Stimulated activated CD8-positive, alpha-beta memory T cell treated with anti-CD3 and anti-CD28 coated beads, Interleukin-2, amount 100 ng/mL, for 1 hour (primary cell): ENCODE data around the gene IL17F.

Source experiments
- DNase-seq, 2 donors: peaks; one replicate each; pipeline ENCODE4 v3.0.0-alpha.2; 2020; ENCODE audit warnings: low read depth in 2 of 2

Gene IL17F

GRCh38 chr6:52244400-52244799 is at the start of gene IL17F:
TSS of gene IL17F (minus strand) at chr6:52244500. CDS start at chr6:52244429, 71 bp downstream.
- DNase-seq: no peak

- DNase-seq: no peak
Measured at GRCh38 chr6:52293067-52293466, 48.8 kb upstream of the IL17F start.

DNA sequence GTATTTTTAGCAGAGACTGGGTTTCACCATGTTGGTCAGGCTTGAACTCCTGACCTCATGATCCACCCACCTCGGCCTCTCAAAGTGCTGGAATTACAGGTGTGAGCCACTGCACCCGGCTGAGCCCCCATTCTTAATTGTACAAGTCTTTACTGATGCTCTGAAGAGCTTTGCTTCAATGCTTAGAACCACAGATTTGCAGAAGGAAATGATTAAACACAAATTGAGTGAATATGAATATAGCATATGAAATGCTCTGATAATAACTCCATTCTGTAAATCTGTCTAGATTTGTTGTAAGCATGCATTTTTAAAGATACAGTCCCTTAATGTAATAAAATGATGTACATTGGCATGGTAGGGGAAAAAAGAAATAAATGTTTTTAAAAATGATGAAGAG is 44.5 kb upstream of the IL17F start:
- DNase-seq: no peak

DNA sequence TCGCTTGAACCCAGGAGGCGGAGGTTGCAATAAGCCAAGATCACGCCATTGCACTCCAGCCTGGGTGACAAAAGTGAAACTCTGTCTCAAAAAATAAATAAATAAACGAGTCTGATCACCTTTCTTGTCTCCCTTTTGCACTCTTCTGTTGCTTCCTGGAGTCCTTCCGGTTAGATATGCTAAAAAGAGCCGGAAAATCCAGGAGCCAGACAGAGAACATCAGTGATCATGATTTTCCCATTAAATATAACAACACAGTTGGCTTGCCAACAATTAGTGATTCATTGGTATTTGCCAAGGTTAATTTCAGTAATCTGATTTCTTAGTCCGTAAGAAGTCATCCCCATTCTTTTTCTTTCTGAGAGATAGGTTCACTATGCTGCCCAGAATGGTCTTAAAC is 43.9 kb upstream of the IL17F start:
- DNase-seq: no peak

DNA sequence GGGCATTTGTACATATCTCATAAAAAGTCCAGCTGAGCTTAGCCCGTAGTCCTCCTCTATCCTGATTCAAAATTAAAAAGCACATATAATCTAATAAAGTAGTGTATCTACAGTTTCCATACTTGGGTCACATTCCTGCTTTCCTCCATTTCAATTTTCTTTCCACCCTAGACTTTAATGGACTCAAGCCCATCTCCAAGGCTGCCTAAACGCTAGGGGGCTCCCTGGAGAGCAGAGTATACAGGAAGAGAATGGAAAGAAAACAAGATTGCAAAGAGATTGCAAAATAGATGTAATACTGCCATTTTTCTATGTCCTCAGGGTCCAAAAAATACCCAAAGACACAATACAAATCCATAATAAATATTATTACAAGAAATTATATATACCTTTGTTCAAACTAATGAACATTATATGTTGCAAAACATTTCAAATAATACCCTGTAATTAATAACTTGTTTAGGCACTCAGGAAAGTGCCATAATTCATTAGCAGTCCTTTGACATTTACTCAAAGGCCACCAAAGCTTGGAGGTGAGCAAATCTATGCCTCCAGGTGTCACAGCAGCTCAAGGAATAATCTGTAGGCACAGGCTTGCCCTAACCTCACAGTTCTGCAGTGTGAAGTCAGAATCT is 42.6 kb upstream of the IL17F start:
- peak in 1 of 2 donors; percentile 26 for DNase-seq

- DNase-seq: no peak
Measured at GRCh38 chr6:52285177-52286068, 41.1 kb upstream of the IL17F start.

- peak; percentile 87 to 89 for DNase-seq
Measured at GRCh38 chr6:52284460-52285176, 40.3 kb upstream of the IL17F start, which contains the start of gene MCM3. TSS of gene MCM3 (minus strand) at chr6:52284742. CDS start at chr6:52284674, 68 bp downstream.

DNA sequence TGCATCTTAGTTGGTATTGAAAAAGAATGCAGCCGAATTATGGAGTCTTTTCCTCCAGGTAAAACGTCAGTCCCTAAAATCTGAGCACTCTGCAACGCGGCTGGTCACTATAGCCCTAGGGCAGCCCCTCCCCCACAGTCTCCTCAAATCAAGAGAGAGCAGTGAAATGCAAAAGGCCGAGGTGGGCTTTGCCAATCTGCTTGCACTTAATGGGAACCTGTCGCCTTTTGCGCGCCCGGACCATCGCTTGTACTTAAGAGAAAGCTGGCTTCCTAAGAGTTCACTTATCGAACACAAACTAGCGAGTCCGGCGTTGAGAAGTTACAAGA is 39.8 kb upstream of the IL17F start:
- no peak for DNase-seq

DNA sequence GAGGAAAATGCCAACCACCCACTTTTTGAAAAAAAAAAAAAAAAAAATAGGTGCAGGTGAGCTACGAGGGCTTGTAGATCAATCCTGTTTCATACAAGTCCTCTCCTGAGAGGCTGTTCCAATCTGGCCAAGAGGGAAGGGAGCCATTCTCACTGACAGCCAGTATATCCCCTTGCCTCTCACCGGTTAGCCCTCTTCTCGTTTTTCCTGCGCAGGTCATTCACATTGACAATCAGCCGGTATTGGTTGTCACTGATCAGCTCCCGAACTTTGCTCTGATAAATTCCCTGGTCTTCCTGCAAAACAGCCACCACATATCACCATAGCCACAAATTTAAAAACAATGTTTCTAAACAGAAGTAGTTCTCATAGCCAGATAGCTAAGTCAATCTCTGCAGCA is 38.8 kb upstream of the IL17F start:
- no peak for DNase-seq

DNA sequence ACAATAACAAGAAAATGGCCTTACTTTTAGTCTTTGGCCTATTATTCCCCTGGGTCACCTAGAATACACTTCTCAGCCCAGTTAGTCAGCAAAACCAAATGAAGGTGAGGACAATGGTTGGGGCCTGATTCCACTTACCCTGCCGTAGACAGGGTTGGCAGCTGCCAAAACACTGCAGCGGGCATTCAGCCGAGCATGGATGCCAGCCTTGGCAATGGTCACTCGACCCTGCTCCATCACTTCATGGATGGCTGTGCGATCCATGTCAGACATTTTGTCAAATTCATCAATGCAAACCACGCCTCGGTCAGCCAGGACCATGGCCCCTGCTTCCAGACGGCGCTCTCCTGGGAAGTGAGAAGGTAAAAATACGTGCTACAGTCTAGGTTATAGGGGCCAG is 31.8 kb upstream of the IL17F start:
- no peak for DNase-seq

DNA sequence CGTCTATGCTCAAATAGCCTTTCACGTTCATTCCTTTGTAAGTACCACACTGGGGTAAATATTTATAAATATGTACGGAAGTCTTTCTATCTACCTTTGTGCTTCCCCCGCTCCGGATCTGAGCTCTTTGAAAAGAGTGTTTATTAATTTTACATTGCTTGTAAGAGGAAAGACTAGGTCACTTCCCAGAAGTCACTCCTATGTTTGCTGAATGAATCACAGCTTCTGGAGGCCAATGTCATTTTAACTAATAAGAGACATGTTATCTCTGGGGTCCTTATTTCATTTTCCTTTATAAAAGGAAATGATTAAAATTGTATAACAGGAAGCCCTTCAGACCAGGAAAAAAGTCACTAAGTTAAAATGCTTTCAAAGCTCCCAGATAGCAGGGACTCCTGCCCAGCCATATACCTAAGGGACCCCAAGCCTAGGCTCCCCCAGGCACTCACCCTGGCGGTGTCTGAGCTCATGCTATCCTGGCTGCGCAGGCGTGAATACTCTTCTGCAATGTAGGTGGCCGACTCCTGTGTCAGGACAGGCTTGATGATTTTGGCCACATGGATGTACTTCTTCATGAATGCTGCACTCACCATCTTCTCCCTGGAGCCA is 27.7 kb upstream of the IL17F start:
- DNase-seq: no peak

GRCh38 chr6:52263709-52264540 is 19.6 kb upstream of the IL17F start:
- DNase-seq: peak; percentile 31 to 49

- no peak for DNase-seq
Measured at GRCh38 chr6:52262620-52263344, 18.5 kb upstream of the IL17F start.

DNA sequence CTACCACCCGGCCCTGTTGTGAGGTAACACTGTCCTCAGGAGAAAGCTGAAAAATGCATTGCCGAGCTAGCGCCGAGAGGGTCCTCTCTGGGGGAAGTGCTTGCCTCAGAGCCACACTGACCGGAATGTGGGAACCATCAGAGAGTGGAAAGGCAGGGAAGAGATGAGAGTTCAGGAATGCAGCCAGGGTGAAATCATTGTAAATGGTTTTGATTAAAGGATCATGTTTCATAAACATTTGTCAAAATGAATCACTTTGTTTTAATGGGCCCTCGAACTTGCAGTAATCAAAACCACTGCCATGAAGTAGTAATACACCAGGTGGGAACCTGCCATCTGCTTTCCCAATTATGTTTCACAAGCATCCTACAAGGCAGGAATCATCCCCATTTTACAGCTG is 16.9 kb upstream of the IL17F start:
- no peak for DNase-seq

DNA sequence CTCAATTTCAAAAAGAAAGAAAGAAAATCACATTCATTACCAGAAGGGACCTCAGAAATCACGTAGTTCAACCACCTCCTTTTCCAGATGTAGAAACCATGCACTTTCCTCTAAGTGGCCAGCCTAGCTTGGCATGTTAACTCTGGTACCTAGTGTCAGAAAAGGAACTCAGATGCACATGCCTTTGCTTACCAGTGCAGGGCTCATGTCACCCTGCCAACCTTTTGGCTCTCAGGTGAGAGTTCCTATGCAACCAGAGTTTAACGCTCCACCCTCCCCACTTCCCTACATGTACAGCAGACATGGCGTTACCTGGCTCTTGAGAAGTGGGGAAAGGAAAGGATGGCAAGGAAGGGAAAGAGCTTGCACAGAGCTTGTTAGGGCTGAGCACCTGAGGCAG is 16.3 kb upstream of the IL17F start:
- DNase-seq: no peak

DNA sequence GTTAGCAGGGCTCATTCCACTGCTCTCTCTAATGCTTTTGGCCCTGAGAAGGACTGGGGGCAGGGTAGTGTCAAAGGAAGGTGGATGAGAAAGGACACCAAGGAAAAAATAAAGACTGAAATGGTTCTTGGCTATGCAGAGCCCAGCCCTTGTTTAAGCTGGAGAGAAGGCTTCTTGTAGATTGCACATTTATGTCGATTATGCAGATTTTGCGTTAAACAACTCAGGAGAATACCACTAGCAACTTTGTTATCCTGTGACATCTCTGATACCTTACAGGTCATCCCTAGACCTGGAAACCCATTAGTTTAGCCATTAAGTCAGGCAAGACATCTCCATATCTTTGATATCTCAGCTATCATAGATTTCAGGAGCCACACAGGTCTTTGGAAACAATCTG is 11.1 kb upstream of the IL17F start:
- no peak for DNase-seq

DNA sequence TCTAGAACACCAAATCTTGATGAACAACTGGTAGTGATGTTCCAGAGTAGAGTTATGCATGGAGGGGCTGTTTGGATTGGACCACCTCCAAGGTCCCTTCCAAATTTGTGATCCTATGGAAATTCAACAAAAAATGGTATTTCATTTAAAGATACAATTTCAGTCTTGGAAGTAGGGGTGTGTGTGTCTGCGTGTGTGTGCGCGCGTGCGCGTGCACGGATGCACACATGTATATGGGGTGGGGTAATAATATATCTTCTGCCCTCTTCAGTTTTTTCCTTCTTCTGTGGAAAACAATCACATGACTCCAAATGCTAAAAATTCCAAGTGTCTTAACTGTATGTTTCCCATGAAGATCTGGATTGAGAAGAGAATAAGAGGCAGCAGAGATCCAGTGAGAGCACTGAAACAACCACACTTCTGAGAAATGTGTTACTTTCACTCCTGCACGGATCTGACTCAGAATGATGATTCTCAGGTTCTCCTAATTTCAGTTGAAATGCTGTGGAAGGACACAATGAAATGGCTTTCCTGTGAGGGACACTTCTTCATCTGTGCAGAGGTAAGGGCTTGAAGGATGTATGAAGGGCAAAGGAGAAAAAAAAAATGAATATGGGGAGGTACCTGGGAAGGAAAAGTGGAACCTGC is 10.6 kb upstream of the IL17F start:
- DNase-seq: no peak

GRCh38 chr6:52253494-52253893 is 9.2 kb upstream of the IL17F start:
- no peak for DNase-seq

DNA sequence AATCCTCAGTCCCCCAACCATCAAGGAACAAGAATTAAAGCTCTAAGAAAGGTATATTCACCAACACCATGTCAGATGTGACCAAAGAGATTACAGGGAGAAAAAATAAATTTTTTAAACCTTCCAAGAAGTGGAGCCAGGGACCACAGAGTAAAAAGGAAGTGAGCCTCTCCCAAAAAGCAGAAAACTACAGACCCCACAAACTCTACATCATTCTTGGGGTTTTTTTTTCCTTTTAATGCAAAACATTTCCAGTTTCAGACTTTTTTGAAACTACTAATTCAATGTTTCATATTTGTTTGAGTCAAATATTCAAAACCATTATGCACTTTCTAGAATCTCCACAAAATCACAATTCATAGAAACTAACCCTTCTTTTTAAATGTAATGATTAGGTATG is 6.8 kb upstream of the IL17F start:
- no peak for DNase-seq

DNA sequence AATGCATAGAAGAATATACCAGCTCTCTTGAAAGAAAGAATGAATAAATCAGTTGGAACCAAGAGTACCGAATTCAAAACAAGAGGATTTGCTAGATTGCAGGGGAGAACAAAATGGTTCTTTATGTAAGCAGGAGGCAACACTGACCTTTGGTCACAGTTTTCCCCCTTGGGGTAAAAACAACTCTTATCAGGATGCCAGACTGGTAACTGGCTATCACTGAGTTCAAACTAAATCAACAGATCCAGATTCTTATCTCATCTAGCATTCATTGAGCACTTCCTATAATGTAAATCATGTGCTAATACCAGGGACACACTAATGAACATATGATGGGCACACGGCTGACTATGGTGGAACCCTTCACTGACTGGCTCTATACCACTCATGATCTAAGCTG is 4.8 kb upstream of the IL17F start:
- DNase-seq: no peak
